Spleen (tissue), 11 donors: ENCODE measurements around the gene SMIM3. TPM values are rescaled to one million over a fixed set of nuclear protein-coding genes. Genes with fewer than 3 reads are reported as not detected.

Experiments
- DNase-seq: peaks from one replicate; pipeline ENCODE4 v3.0.0-alpha.2; 2020
- H3K27ac ChIP-seq, 8 donors: fragments of 200-600 bp; sonication (generic) in 7 of 8; 1 replicate in 4 of 8; 2 replicates in 4 of 8; pipeline versions ENCODE4 v1.5.0 to v1.8.0; 2016 to 2021; ENCODE audit warnings: inconsistent platforms in 4 of 8, mild to moderate bottlenecking in 4 of 8, moderate library complexity in 1 of 8
- H3K27me3 ChIP-seq, 7 donors: fragments of 200-600 bp; sonication (generic) in 6 of 7; replicated peaks in 1 of 7; 1 replicate in 4 of 7; 2 replicates in 3 of 7; pipeline versions ENCODE4 v1.5.0 to v1.8.0; 2016 to 2021; ENCODE audit warnings: inconsistent platforms in 3 of 7, mild to moderate bottlenecking in 1 of 7
- H3K36me3 ChIP-seq, 6 donors: fragments of 200-600 bp; sonication (generic) in 5 of 6; 1 replicate in 4 of 6; 2 replicates in 2 of 6; pipeline versions ENCODE4 v1.5.0 to v1.8.0; 2016 to 2021; ENCODE audit warnings: inconsistent platforms in 2 of 6
- H3K4me1 ChIP-seq, 6 donors: fragments of 200-600 bp; sonication (generic) in 5 of 6; 1 replicate in 3 of 6; 2 replicates in 3 of 6; pipeline versions ENCODE4 v1.5.0 to v1.8.0; 2016 to 2021; ENCODE audit warnings: inconsistent platforms in 3 of 6
- H3K4me3 ChIP-seq, 8 donors: fragments of 200-600 bp; sonication (generic) in 7 of 8; 1 replicate in 4 of 8; 2 replicates in 4 of 8; pipeline versions ENCODE4 v1.5.0 to v1.8.0; 2016 to 2021; ENCODE audit warnings: inconsistent platforms in 4 of 8, mild to moderate bottlenecking in 4 of 8, moderate library complexity in 2 of 8
- H3K9me3 ChIP-seq, 8 donors: fragments of 200-600 bp; sonication (generic) in 7 of 8; 1 replicate in 4 of 8; 2 replicates in 4 of 8; pipeline versions ENCODE4 v1.5.0 to v1.8.0; 2016 to 2021; ENCODE audit warnings: inconsistent platforms in 4 of 8
- CTCF ChIP-seq, 11 experiments: fragments of 200-600 bp in 7 of 11; fragments of 450-650 bp in 4 of 11; sonication (generic) in 4 of 11; IDR thresholded peaks in 8 of 11; conservative IDR thresholded peaks in 3 of 11; 1 replicate in 7 of 11; 2 replicates in 4 of 11; pipeline versions ENCODE4 v1.4.0 to v1.8.0; 2016 to 2021; ENCODE audit warnings: antibody characterized with exemption in 11 of 11, inconsistent platforms in 4 of 11, mild to moderate bottlenecking in 1 of 11
- POLR2A ChIP-seq, 3 donors: fragments of 450-650 bp; IDR thresholded peaks; one replicate each; pipeline ENCODE4 v1.5.1; 2017; ENCODE audit warnings: antibody characterized with exemption in 3 of 3, mild to moderate bottlenecking in 1 of 3
- POLR2AphosphoS5 ChIP-seq, 3 donors: sonication (generic); formaldehyde crosslinking; IDR thresholded peaks; one replicate each; pipeline ENCODE4 v1.5.1; 2017; ENCODE audit warnings: antibody characterized with exemption in 3 of 3
- WGBS, 5 donors: extraction: QIAGEN DNeasy Blood & Tissue Kit in 3 of 5; methylation state at CpG; one replicate each; pipeline versions ENCODE4 v1.1.5 to v1.1.7; 2013 to 2018; 5-methylcytosine and 5-hydroxymethylcytosine counted together
- intact Hi-C: fragments of 100-400 bp; cut with DNase I; formaldehyde crosslinking; loops from one replicate; pipeline ENCODE4 v1.15.0; 2023; ENCODE audit warnings: low total_unique reads
- polyA plus RNA-seq, 3 donors: library from polyadenylated mRNA; stranded (reverse); fragments of 200-250 nt; gene quantifications; one replicate each; pipeline ENCODE4 v1.2.1, GENCODE V29; 2013
- total RNA-seq, 7 donors: library from RNA; depleted of rRNA in 3 of 7; stranded (reverse); fragments of >200 nt in 3 of 7; fragmentation: NEBNext Ultra II Directional in 4 of 7; extraction: Animal tissue kit (Norgen Biotek cat#: 25700) in 4 of 7; gene quantifications; one replicate each; pipeline versions ENCODE4 v1.1.0 to v1.2.1, GENCODE V29; 2016 to 2021
- donor health status: healthy with polysubstance abuse.
- donor health status: DM: no; HTN: no; CAD: no; lungs with moderate emphysema.
- donor health status: DM: no; HTN: no; CAD: no.
- donor health status: Bipolar disorder and iron deficiency.
- donor health status: healthy.
- donor health status: DM: no; HTN: no; CAD: no.
- donor health status: DM: yes; HTN: yes; CAD: no.

Gene SMIM3
- total and polyA plus RNA-seq, 10 donors = 8.8 to 59.7 (median 24.5) TPM

GRCh38 chr5:150780816-150781221 lies 2.3 kb downstream of the SMIM3 start:
- H3K9me3 ChIP-seq = no peaks in the 10 kb centered on the region
- H3K27me3 ChIP-seq = peaks cover 0 to 21% (median 0%) of the 10 kb centered on the region in 7 donors
- DNase-seq = no peak
- peaks cover 26 to 83% (median 69%) of the 10 kb centered on the region in 6 donors for H3K4me1 ChIP-seq
- WGBS, 5 donors = 51 to 78% (median 69%) methylated on average over 5 of the region's 5 CpGs
- H3K4me3 ChIP-seq = peak overlapping the region in 3 of 8 donors; percentile 1 to 74 (median 70)
- H3K27ac ChIP-seq = peak overlapping the region; percentile 57 to 96 (median 88)
- intact Hi-C loops = no loop called here
- H3K36me3 ChIP-seq = no peaks in the 10 kb centered on the region
- TF ChIP-seq POLR2AphosphoS5 (IDR thresholded peaks at IDR 0.05) (no peak), CTCF (IDR thresholded peaks at IDR 0.05 in 8 of 11, conservative IDR thresholded peaks at IDR 0.05 in 3 of 11) (no peak), POLR2A (IDR thresholded peaks at IDR 0.05) (no peak)

- peak overlapping the region in 2 of 8 donors; percentile 70 to 74 for H3K4me3 ChIP-seq
- H3K27ac ChIP-seq = peak overlapping the region; percentile 66 to 96 (median 88)
- WGBS, 5 donors = 56 to 85% (median 65%) methylated on average over 10 of the region's 10 CpGs
- DNase-seq = no peak
- H3K27me3 ChIP-seq = peaks cover 0 to 21% (median 0%) of the 10 kb centered on the region in 7 donors
- H3K4me1 ChIP-seq = peaks cover 26 to 93% (median 71%) of the 10 kb centered on the region in 6 donors
- H3K36me3 ChIP-seq = no peaks in the 10 kb centered on the region
- TF ChIP-seq CTCF (IDR thresholded peaks at IDR 0.05 in 8 of 11, conservative IDR thresholded peaks at IDR 0.05 in 3 of 11) = no peak
- TF ChIP-seq POLR2AphosphoS5 (IDR thresholded peaks at IDR 0.05) = peak in 2 of 3 donors; percentile 76 to 80
- TF ChIP-seq POLR2A (IDR thresholded peaks at IDR 0.05) = peak in 2 of 3 donors; percentile 32
- H3K9me3 ChIP-seq = no peaks in the 10 kb centered on the region
- intact Hi-C loops = no loop called here
Measured at GRCh38 chr5:150781706-150782614, 3.4 kb downstream of the SMIM3 start.

- Histone ChIP-seq H3K36me3 (no peaks in the 10 kb centered on the region), H3K4me1 (peaks cover 26 to 97% (median 73%) of the 10 kb centered on the region in 6 donors), H3K4me3 (peak overlapping the region in 1 of 8 donors; percentile 7), H3K9me3 (no peaks in the 10 kb centered on the region), H3K27me3 (peaks cover 0 to 14% (median 0%) of the 10 kb centered on the region in 7 donors), H3K27ac (peak overlapping the region; percentile 66 to 96 (median 88))
- intact Hi-C loops = no loop called here
- DNase-seq = no peak
- 34 to 56% (median 43%) methylated on average over 3 of the region's 3 CpGs for WGBS, 5 donors
- TF ChIP-seq POLR2AphosphoS5 (IDR thresholded peaks at IDR 0.05) = no peak
- no peak for TF ChIP-seq CTCF (IDR thresholded peaks at IDR 0.05 in 8 of 11, conservative IDR thresholded peaks at IDR 0.05 in 3 of 11)
- TF ChIP-seq POLR2A (IDR thresholded peaks at IDR 0.05) = no peak
Measured at GRCh38 chr5:150782850-150783249, 4.3 kb downstream of the SMIM3 start.

- DNase-seq = no peak
- TF ChIP-seq CTCF (IDR thresholded peaks at IDR 0.05 in 8 of 11, conservative IDR thresholded peaks at IDR 0.05 in 3 of 11) = no peak
- TF ChIP-seq POLR2A (IDR thresholded peaks at IDR 0.05) = no peak
- TF ChIP-seq POLR2AphosphoS5 (IDR thresholded peaks at IDR 0.05) = peak in 2 of 3 donors; percentile 45 to 80
- Histone ChIP-seq H3K4me1 (peaks cover 26 to 97% (median 71%) of the 10 kb centered on the region in 6 donors), H3K36me3 (no peaks in the 10 kb centered on the region), H3K9me3 (no peaks in the 10 kb centered on the region), H3K27ac (peak overlapping the region; percentile 66 to 96 (median 88)), H3K4me3 (peak overlapping the region in 3 of 8 donors; percentile 4 to 37 (median 7)), H3K27me3 (peaks cover 0 to 8% (median 0%) of the 10 kb centered on the region in 7 donors)
- 4 to 13% (median 5%) methylated on average over 7 of the region's 7 CpGs for WGBS, 5 donors
- intact Hi-C loops = no loop called here
Measured at GRCh38 chr5:150783422-150783928, 4.9 kb downstream of the SMIM3 start.
